ENCODE results near the gene FBXL7.

- TF ChIP-seq CTCF (IDR thresholded peaks at IDR 0.05) (no peak), POLR2A (IDR thresholded peaks at IDR 0.05) (no peak)
These were observed 190.6 kb downstream of the FBXL7 start for GRCh38 chr5:15690611-15691010.

All from right lobe of liver (tissue), 4 donors.